ENCODE measurements around the gene WNT10A.

DNA sequence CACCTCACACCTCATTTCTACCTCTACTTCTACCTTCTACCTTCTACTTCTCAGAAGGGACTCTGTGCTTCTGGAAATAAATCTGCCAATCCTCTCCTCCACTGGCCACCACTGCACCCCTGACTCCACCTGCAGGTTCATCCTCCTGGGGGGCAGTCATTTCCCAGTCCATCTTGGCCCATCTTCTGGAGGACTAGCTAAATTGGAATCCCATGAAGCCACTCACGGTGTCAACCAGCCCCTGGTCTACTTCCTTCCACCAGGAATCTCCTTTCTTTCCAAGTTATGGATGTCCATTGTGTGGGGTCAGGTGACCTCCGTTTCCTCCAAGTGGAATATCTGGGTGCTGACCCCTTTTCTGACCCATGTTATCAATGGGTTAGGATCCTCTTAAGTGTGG lies 3.9 kb downstream of the WNT10A start:
- TF ChIP-seq CTCF (IDR thresholded peaks at IDR 0.05): no peak
- TF ChIP-seq POLR2A (IDR thresholded peaks at IDR 0.05): no peak
- TF ChIP-seq EP300 (IDR thresholded peaks at IDR 0.05): no peak

All from tibial nerve (tissue), 4 donors.